ENCODE data around the gene SMYD3. TPM values are rescaled to one million over a fixed set of nuclear protein-coding genes. Genes with fewer than 3 reads are reported as not detected.

The SMYD3 gene
- polyA plus RNA-seq, 1 donor from 2014 or later: 48.6 TPM

- no peaks in the 10 kb centered on the region for H3K36me3 ChIP-seq (ENCODE audit: insufficient read depth, low read length)
- no peaks in the 10 kb centered on the region for H4K20me1 ChIP-seq (ENCODE audit: insufficient read depth)
- H3F3A ChIP-seq (ENCODE audit: insufficient read depth, low read length, poor library complexity, severe bottlenecking): no peaks in the 10 kb centered on the region
- H3K9ac ChIP-seq (ENCODE audit: low read length): no peak overlapping the region
- H3K4me2 ChIP-seq (ENCODE audit: low read length): no peak overlapping the region
- no peak overlapping the region for H3K4me3 ChIP-seq (ENCODE audit: low read length)
- H3K79me2 ChIP-seq (replicated peaks; ENCODE audit: insufficient read depth, low read length): no peaks in the 10 kb centered on the region
- TF ChIP-seq EP300 (conservative IDR thresholded peaks at IDR 0.05; ENCODE audit: poor library complexity, severe bottlenecking) (no peak), CTCF (IDR thresholded peaks at IDR 0.05; ENCODE audit: poor library complexity, severe bottlenecking) (no peak), TAF1 (IDR thresholded peaks at IDR 0.05; ENCODE audit: low read depth) (no peak), SMC3 (conservative IDR thresholded peaks at IDR 0.05; ENCODE audit: poor library complexity) (no peak)
- no peak overlapping the region for H2AFZ ChIP-seq (ENCODE audit: low read depth, low read length)
- H3K27ac ChIP-seq (ENCODE audit: low read length): no peak overlapping the region
- no peaks in the 10 kb centered on the region for H3K27me3 ChIP-seq (ENCODE audit: insufficient read depth, low read depth, low read length)
- H3K9me3 ChIP-seq (ENCODE audit: low read length): no peaks in the 10 kb centered on the region
- H3K9me2 ChIP-seq (ENCODE audit: insufficient read depth, low read length): no peaks in the 10 kb centered on the region
These were observed 26.4 kb upstream of the SMYD3 start for GRCh38 chr1:246533371-246533905.

- no peak overlapping the region for H3K9ac ChIP-seq (ENCODE audit: low read length)
- no peaks in the 10 kb centered on the region for H3K9me2 ChIP-seq (ENCODE audit: insufficient read depth, low read length)
- H3K27me3 ChIP-seq (ENCODE audit: insufficient read depth, low read depth, low read length): no peaks in the 10 kb centered on the region
- H3K36me3 ChIP-seq (ENCODE audit: insufficient read depth, low read length): no peaks in the 10 kb centered on the region
- no peaks in the 10 kb centered on the region for H3F3A ChIP-seq (ENCODE audit: insufficient read depth, low read length, poor library complexity, severe bottlenecking)
- TF ChIP-seq RAD21 (conservative IDR thresholded peaks at IDR 0.05): no peak
- TF ChIP-seq EZH2 (IDR thresholded peaks at IDR 0.05; ENCODE audit: borderline replicate concordance, insufficient read depth, low read length, poor library complexity, severe bottlenecking): no peak
- no peak overlapping the region for H3K27ac ChIP-seq (ENCODE audit: low read length)
- no peak overlapping the region for H3K4me2 ChIP-seq (ENCODE audit: low read length)
- H3K79me2 ChIP-seq (replicated peaks; ENCODE audit: insufficient read depth, low read length): no peaks in the 10 kb centered on the region
- H3K9me3 ChIP-seq (ENCODE audit: low read length): no peaks in the 10 kb centered on the region
- no peaks in the 10 kb centered on the region for H4K20me1 ChIP-seq (ENCODE audit: insufficient read depth)
- no peak overlapping the region for H2AFZ ChIP-seq (ENCODE audit: low read depth, low read length)
- H3K4me3 ChIP-seq (ENCODE audit: low read length): no peak overlapping the region
These were observed 25.4 kb upstream of the SMYD3 start for GRCh38 chr1:246532519-246532918.

- no peaks in the 10 kb centered on the region for H3K9me3 ChIP-seq (ENCODE audit: low read length)
- no peak overlapping the region for H2AFZ ChIP-seq (ENCODE audit: low read depth, low read length)
- H3K9ac ChIP-seq (ENCODE audit: low read length): no peak overlapping the region
- H3K27ac ChIP-seq (ENCODE audit: low read length): no peak overlapping the region
- no peak for TF ChIP-seq EP300 (conservative IDR thresholded peaks at IDR 0.05; ENCODE audit: poor library complexity, severe bottlenecking)
- no peak for TF ChIP-seq POLR2AphosphoS5 (IDR thresholded peaks at IDR 0.05)
- no peak for TF ChIP-seq TAF1 (IDR thresholded peaks at IDR 0.05; ENCODE audit: low read depth)
- no peak for TF ChIP-seq EZH2 (IDR thresholded peaks at IDR 0.05; ENCODE audit: borderline replicate concordance, insufficient read depth, low read length, poor library complexity, severe bottlenecking)
- TF ChIP-seq REST (IDR thresholded peaks at IDR 0.05; ENCODE audit: borderline replicate concordance): no peak
- no peak for TF ChIP-seq SMC3 (conservative IDR thresholded peaks at IDR 0.05; ENCODE audit: poor library complexity)
- TF ChIP-seq RAD21 (conservative IDR thresholded peaks at IDR 0.05): no peak
- H3K36me3 ChIP-seq (ENCODE audit: insufficient read depth, low read length): no peaks in the 10 kb centered on the region
- no peaks in the 10 kb centered on the region for H3K9me2 ChIP-seq (ENCODE audit: insufficient read depth, low read length)
- H3K27me3 ChIP-seq (ENCODE audit: insufficient read depth, low read depth, low read length): no peaks in the 10 kb centered on the region
- H4K20me1 ChIP-seq (ENCODE audit: insufficient read depth): no peaks in the 10 kb centered on the region
- no peaks in the 10 kb centered on the region for H3F3A ChIP-seq (ENCODE audit: insufficient read depth, low read length, poor library complexity, severe bottlenecking)
- H3K79me2 ChIP-seq (replicated peaks; ENCODE audit: insufficient read depth, low read length): no peaks in the 10 kb centered on the region
- no peak overlapping the region for H3K4me2 ChIP-seq (ENCODE audit: low read length)
- no peak overlapping the region for H3K4me3 ChIP-seq (ENCODE audit: low read length)
These were observed 23.4 kb upstream of the SMYD3 start for GRCh38 chr1:246530482-246530881.

Data from neural cell (in vitro differentiated cells).